Stimulated activated CD8-positive, alpha-beta memory T cell treated with anti-CD3 and anti-CD28 coated beads, Interleukin-4, amount 100 ng/mL, for 1 hour (primary cell): ENCODE results near the gene CCNJ.

Experiments
- DNase-seq, 2 donors: peaks; one replicate each; pipeline ENCODE4 v3.0.0-alpha.2; 2020; ENCODE audit warnings: low read depth in 2 of 2, low spot score in 1 of 2

The CCNJ gene

GRCh38 chr10:96056787-96057186 lies 13.4 kb downstream of the CCNJ start:
- no peak for DNase-seq

GRCh38 chr10:96061232-96061631 lies 17.8 kb downstream of the CCNJ start:
- DNase-seq, result no peak

- no peak for DNase-seq
Observed at GRCh38 chr10:96072674-96073073, 29.3 kb downstream of the CCNJ start.

- no peak for DNase-seq
Observed at GRCh38 chr10:96073722-96074121, 30.3 kb downstream of the CCNJ start.

GRCh38 chr10:96074776-96075175 lies 31.4 kb downstream of the CCNJ start:
- DNase-seq, result no peak

- no peak for DNase-seq
Observed at GRCh38 chr10:96075977-96076376, 32.6 kb downstream of the CCNJ start.

- no peak for DNase-seq
Observed at GRCh38 chr10:96077156-96077555, 33.8 kb downstream of the CCNJ start.

- no peak for DNase-seq
Observed at GRCh38 chr10:96082153-96082552, 38.8 kb downstream of the CCNJ start.

GRCh38 chr10:96082748-96083147 lies 39.4 kb downstream of the CCNJ start:
- no peak for DNase-seq

GRCh38 chr10:96089116-96089515 lies 45.7 kb downstream of the CCNJ start:
- no peak for DNase-seq

GRCh38 chr10:96089670-96090462 lies 46.5 kb downstream of the CCNJ start:
- DNase-seq, result peak; percentile 80 to 86

GRCh38 chr10:96090463-96090800 lies 47.0 kb downstream of the CCNJ start:
- no peak for DNase-seq

GRCh38 chr10:96092999-96093767 lies 49.8 kb downstream of the CCNJ start:
- no peak for DNase-seq

- no peak for DNase-seq
Observed at GRCh38 chr10:96093948-96094347, 50.6 kb downstream of the CCNJ start.

GRCh38 chr10:96096958-96097357 lies 53.6 kb downstream of the CCNJ start:
- no peak for DNase-seq

- no peak for DNase-seq
Observed at GRCh38 chr10:96097865-96098264, 54.5 kb downstream of the CCNJ start.

GRCh38 chr10:96107623-96108038 lies 64.2 kb downstream of the CCNJ start:
- no peak for DNase-seq
